Lung (tissue), 16 donors: Measurements from ENCODE around the gene RCOR3. TPM values are rescaled to one million over a fixed set of nuclear protein-coding genes. Genes with fewer than 3 reads are reported as not detected.
A peak's percentile ranks its signal among the peaks of the same experiment; 100 is the strongest.

Experiments used
- ATAC-seq: fragments of 200-7000 bp; cut with Tn5 transposase; one replicate; pipeline ENCODE4 v1.9.1; 2020; ENCODE audit warnings: moderate number of reproducible peaks; ENCODE audit not compliant: insufficient read depth, low FRiP score
- DNase-seq, 3 donors: peaks; one replicate each; pipeline ENCODE4 v3.0.0-alpha.2; 2013 to 2017
- H3K27ac ChIP-seq, 2 donors: one replicate each; pipeline ENCODE4 v1.5.1; 2013; ENCODE audit warnings: mild to moderate bottlenecking in 2 of 2, moderate library complexity in 2 of 2, control low read depth in 1 of 2, inconsistent platforms in 1 of 2, low read depth in 1 of 2, low read length in 1 of 2
- H3K27me3 ChIP-seq, 3 donors: one replicate each; pipeline ENCODE4 v1.5.1; 2013; ENCODE audit warnings: low read length in 2 of 3; ENCODE audit not compliant: control insufficient read depth in 3 of 3, insufficient read depth in 3 of 3
- H3K36me3 ChIP-seq, 4 donors: one replicate each; pipeline ENCODE4 v1.5.1; 2013; ENCODE audit warnings: low read length in 4 of 4, mild to moderate bottlenecking in 1 of 4, moderate library complexity in 1 of 4; ENCODE audit not compliant: control insufficient read depth in 4 of 4, insufficient read depth in 4 of 4
- H3K4me1 ChIP-seq, 5 donors: one replicate each; pipeline ENCODE4 v1.5.1; 2013; ENCODE audit warnings: low read length in 5 of 5, mild to moderate bottlenecking in 2 of 5, moderate library complexity in 1 of 5; ENCODE audit not compliant: control insufficient read depth in 5 of 5, insufficient read depth in 5 of 5
- H3K4me3 ChIP-seq: one replicate; pipeline ENCODE4 v1.5.1; 2013; ENCODE audit warnings: mild to moderate bottlenecking, control low read depth, moderate library complexity
- H3K9ac ChIP-seq, 2 donors: one replicate each; pipeline ENCODE4 v1.5.1; 2013; ENCODE audit warnings: low read length in 2 of 2, control low read depth in 1 of 2; ENCODE audit not compliant: insufficient read depth in 1 of 2
- H3K9me3 ChIP-seq, 4 donors: one replicate each; pipeline ENCODE4 v1.5.1; 2013; ENCODE audit warnings: low read length in 3 of 4, mild to moderate bottlenecking in 1 of 4, moderate library complexity in 1 of 4; ENCODE audit not compliant: control insufficient read depth in 4 of 4, insufficient read depth in 3 of 4
- CTCF ChIP-seq: IDR thresholded peaks from 2 replicates; pipeline ENCODE4 v1.5.1; 2012; ENCODE audit warnings: mild to moderate bottlenecking; ENCODE audit errors: control extremely low read depth, extremely low read depth
- WGBS, 2 donors: extraction: QIAGEN DNeasy Blood & Tissue Kit; methylation state at CpG; one replicate each; pipeline ENCODE4 v1.1.7; 2013; 5-methylcytosine and 5-hydroxymethylcytosine counted together
- long read RNA-seq, 5 donors: transcript quantifications; one replicate each; lab custom pipeline, GENCODE V29; 2026
- polyA plus RNA-seq, 2 donors: library from polyadenylated mRNA; stranded (reverse); fragments of 200-250 nt; gene quantifications; one replicate each; pipeline ENCODE4 v1.2.1, GENCODE V29; 2013
- total RNA-seq, 2 donors: library from RNA; depleted of rRNA in 1 of 2; stranded (reverse); fragments of >200 nt in 1 of 2; gene quantifications; one replicate each; pipeline ENCODE4 v1.2.1, GENCODE V29; 2014 to 2021
- donor health status: control.
- donor health status: control.
- donor health status: Bipolar disorder and iron deficiency.
- donor health status: healthy.
- donor health status: DM: yes; HTN: yes; CAD: no.

RCOR3 gene
- total RNA-seq (100 to 1,000 TPM in 1 of 2 donors, 10 to 100 TPM in 1; 41.9 to 102 TPM), polyA plus RNA-seq (10 to 100 TPM; 16.6 to 26.8 TPM)
- long read RNA-seq, donor 1, full-length matches to known transcripts: 14 of 86 reads
- long read RNA-seq, donor 1, partial matches to known transcripts: 72 of 86 reads
- long read RNA-seq, donor 1, other reads (novel, unspliced or antisense): 0 of 86 reads
- long read RNA-seq, donor 2, full-length matches to known transcripts: 2 of 2 reads
- long read RNA-seq, donor 2, partial matches to known transcripts: 0 of 2 reads
- long read RNA-seq, donor 2, other reads (novel, unspliced or antisense): 0 of 2 reads
- long read RNA-seq, donor 3, full-length matches to known transcripts: 6 of 12 reads
- long read RNA-seq, donor 3, partial matches to known transcripts: 6 of 12 reads
- long read RNA-seq, donor 3, other reads (novel, unspliced or antisense): 0 of 12 reads
- long read RNA-seq, donor 4, full-length matches to known transcripts: 3 of 3 reads
- long read RNA-seq, donor 4, partial matches to known transcripts: 0 of 3 reads
- long read RNA-seq, donor 4, other reads (novel, unspliced or antisense): 0 of 3 reads
- long read RNA-seq, donor 5, full-length matches to known transcripts: 11 of 44 reads
- long read RNA-seq, donor 5, partial matches to known transcripts: 33 of 44 reads
- long read RNA-seq, donor 5, other reads (novel, unspliced or antisense): 0 of 44 reads

- Histone ChIP-seq H3K4me3 (peak within 1 kb of the TSS; percentile 82), H3K9me3 (no peaks in the 10 kb centered on the region), H3K4me1 (peaks cover 0 to 26% (median 5%) of the 10 kb centered on the region in 5 donors), H3K27me3 (no peaks in the 10 kb centered on the region), H3K36me3 (peaks cover 0 to 4% (median 2%) of the 10 kb centered on the region in 4 donors), H3K9ac (peak within 1 kb of the TSS; percentile 76 to 90), H3K27ac (peak within 1 kb of the TSS; percentile 99)
- DNase-seq: peak; percentile 95 to 97 (median 97)
- WGBS, 2 donors: 0 to 1% methylated on average over 46 to 93 of the region's 97 CpGs
- peak; percentile 24 for TF ChIP-seq CTCF
- ATAC-seq: peak; percentile 91
Measured at GRCh38 chr1:211258756-211259637, at the start of gene RCOR3. Gene RCOR3 (plus strand): TSS chr1:211259366. CDS start chr1:211259561, 195 bp downstream.

- 93 to 95% methylated on average over 5 of the region's 5 CpGs for WGBS, 2 donors
- Histone ChIP-seq H3K9me3 (peaks cover 0 to 5% (median 2%) of the 10 kb centered on the region in 4 donors), H3K36me3 (no peaks in the 10 kb centered on the region), H3K4me1 (no peaks in the 10 kb centered on the region), H3K27me3 (no peaks in the 10 kb centered on the region), H3K27ac (no peak overlapping the region), H3K4me3 (no peak overlapping the region), H3K9ac (no peak overlapping the region)
- DNase-seq: peak in 2 of 3 donors; percentile 6 to 17
- no peak for ATAC-seq
- no peak for TF ChIP-seq CTCF
Measured at GRCh38 chr1:211210052-211210451, 49.1 kb upstream of the RCOR3 start.

- no peaks in the 10 kb centered on the region for H3K36me3 ChIP-seq
- WGBS, 2 donors: 91 to 95% methylated on average over 6 of the region's 6 CpGs
- DNase-seq: no peak
Measured at GRCh38 chr1:211210965-211211364, 48.2 kb upstream of the RCOR3 start.

More at GRCh38 chr1:211210965-211211364, 48.2 kb upstream of the RCOR3 start:
- Histone ChIP-seq H3K27ac (no peak overlapping the region), H3K9ac (no peak overlapping the region), H3K4me3 (no peak overlapping the region), H3K27me3 (no peaks in the 10 kb centered on the region), H3K4me1 (no peaks in the 10 kb centered on the region), H3K9me3 (peaks cover 0 to 5% (median 2%) of the 10 kb centered on the region in 4 donors)
- no peak for TF ChIP-seq CTCF
- ATAC-seq: no peak
